ENCODE measurements around the gene NECTIN4. TPM values are rescaled to one million over a fixed set of nuclear protein-coding genes. Genes with fewer than 3 reads are reported as not detected.
A peak's percentile ranks its signal among the peaks of the same experiment; 100 is the strongest.

The NECTIN4 gene
- total and polyA plus RNA-seq, 2 of the 8 experiments (the other 6 are each of a cell fraction or from before 2014, with no cell fraction given) = 0.19 to 0.71 TPM

DNA sequence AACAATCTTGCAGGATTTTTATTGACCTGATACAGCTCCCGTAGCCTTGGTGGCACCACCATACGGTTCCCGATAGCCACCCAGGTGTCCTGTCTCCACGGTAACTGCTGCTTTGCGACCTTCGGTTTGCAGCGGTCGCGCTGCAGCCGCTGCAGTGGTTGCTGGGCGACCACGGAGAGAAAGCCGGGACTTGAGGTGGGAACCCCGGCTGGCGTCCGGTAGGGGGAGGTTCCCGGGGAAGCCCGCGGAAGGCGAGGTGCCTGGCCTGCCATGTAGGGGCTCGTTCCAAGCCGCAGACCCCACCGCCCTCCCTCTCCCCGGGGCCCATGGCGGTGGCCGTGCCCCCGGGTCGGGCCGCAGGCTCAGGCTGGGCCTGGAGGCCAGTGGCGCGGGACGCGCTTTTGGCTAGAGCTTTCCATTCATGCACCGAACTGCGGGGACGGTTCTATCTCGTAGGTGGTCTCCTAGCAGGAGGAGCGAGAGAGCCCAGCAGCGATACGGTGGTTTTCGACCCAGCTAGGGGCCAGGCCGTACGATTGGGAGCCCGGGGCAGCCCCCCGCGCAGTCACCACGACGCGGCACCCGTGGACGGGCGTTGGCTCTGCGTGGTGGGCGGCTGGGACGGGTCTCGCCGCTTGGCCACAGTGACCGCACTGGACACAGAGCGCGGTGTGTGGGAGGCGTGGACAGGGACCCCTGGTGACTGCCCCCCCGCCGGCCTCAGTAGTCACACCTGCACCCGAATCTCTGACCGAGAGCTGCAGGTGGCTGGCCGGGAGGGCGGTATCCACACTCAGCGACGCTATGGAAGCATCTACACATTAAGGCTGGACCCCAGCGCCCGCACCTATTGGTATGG, 9.1 kb upstream of the NECTIN4 start, which contains the start of gene KLHDC9:
Gene KLHDC9 (plus strand): TSS at position 152 of the 859 bp plus-strand sequence. CDS start 175 bp downstream, at position 327.
- Histone ChIP-seq H3K79me1 (ENCODE audit: low read depth, low read length) (peaks cover 3% of the 10 kb centered on the region; the same call in 1 of the 2 replicates), H3K4me1 (replicated peaks in 1 of 4; ENCODE audit: control insufficient read depth in 3 of 4, insufficient read depth in 4 of 4, low read length in 3 of 4) (peaks cover 0 to 6% (median 0%) of the 10 kb centered on the region in 4 experiments; a peak in 2 of 7 replicates), H4K20me1 (replicated peaks in 1 of 2; ENCODE audit: control insufficient read depth in 1 of 2, insufficient read depth in 2 of 2, low read length in 2 of 2) (no peaks in the 10 kb centered on the region), H4K91ac (replicated peaks; ENCODE audit: insufficient read length, low read length) (no peak within 1 kb of the TSS), H3K18ac (ENCODE audit: extremely low read depth, low read length) (peak within 1 kb of the TSS; percentile 71), H2BK20ac (ENCODE audit: low read length) (peak within 1 kb of the TSS; percentile 73; the same call in 1 of the 2 replicates), H3K23ac (ENCODE audit: insufficient read length) (no peak within 1 kb of the TSS), H2BK15ac (ENCODE audit: low read length) (peak within 1 kb of the TSS; percentile 88; the same call in 1 of the 2 replicates), H2AK5ac (ENCODE audit: low read depth, low read length) (no peak within 1 kb of the TSS), H2BK5ac (ENCODE audit: low read depth, low read length) (peak within 1 kb of the TSS; percentile 81; the same call in 1 of the 2 replicates), H3K4me3 (ENCODE audit: extremely low read depth in 1 of 4, insufficient read depth in 2 of 4, low read depth in 3 of 4, low read length in 4 of 4) (peak within 1 kb of the TSS; percentile 63 to 89 (median 71)), H3K23me2 (ENCODE audit: low read depth, low read length) (peaks cover 13% of the 10 kb centered on the region), H2AFZ (ENCODE audit: low read length) (peak within 1 kb of the TSS; percentile 99), H3K56ac (replicated peaks; ENCODE audit: insufficient read length, low read depth, low read length) (no peak within 1 kb of the TSS), H3K9me3 (ENCODE audit: insufficient read depth in 2 of 2, low read depth in 1 of 2, low read length in 1 of 2) (no peaks in the 10 kb centered on the region), H3K4me2 (ENCODE audit: insufficient read depth in 1 of 2, low read depth in 2 of 2, low read length in 2 of 2) (peak within 1 kb of the TSS; percentile 48 to 99), H2BK12ac (ENCODE audit: low read depth, low read length) (no peak within 1 kb of the TSS; the same call in 1 of the 2 replicates), H3K27me3 (replicated peaks in 1 of 4; ENCODE audit: control insufficient read depth in 3 of 4, extremely low read depth in 1 of 4, insufficient read depth in 3 of 4, low read length in 3 of 4) (no peaks in the 10 kb centered on the region), H3K4ac (replicated peaks; ENCODE audit: insufficient read length, low read depth, low read length) (no peak within 1 kb of the TSS), H3K14ac (ENCODE audit: insufficient read length) (no peak within 1 kb of the TSS), H2BK120ac (replicated peaks; ENCODE audit: low read depth, low read length) (no peak within 1 kb of the TSS), H3K36me3 (ENCODE audit: control insufficient read depth in 2 of 4, insufficient read depth in 4 of 4, low read length in 3 of 4) (peaks cover 0 to 14% (median 6%) of the 10 kb centered on the region in 4 experiments; a peak in 5 of 8 replicates), H4K8ac (ENCODE audit: extremely low read depth, insufficient read depth, low read length) (peak within 1 kb of the TSS; percentile 63; the same call in 1 of the 2 replicates), H3K79me2 (ENCODE audit: control insufficient read depth in 1 of 2, insufficient read depth in 2 of 2, low read length in 2 of 2) (no peaks in the 10 kb centered on the region), H4K5ac (ENCODE audit: insufficient read length, low read depth, low read length) (peak within 1 kb of the TSS; percentile 75), H3K9ac (replicated peaks in 1 of 4; ENCODE audit: extremely low read depth in 1 of 4, low read depth in 3 of 4, low read length in 3 of 4) (peak within 1 kb of the TSS; percentile 29 to 69 (median 50); a peak in 6 of 7 replicates), H3K27ac (ENCODE audit: low read depth, low read length) (no peak within 1 kb of the TSS)
- DNase-seq (ENCODE audit: low read depth in 1 of 2, low spot score in 2 of 2) (peak in 1 of 2 experiments; percentile 87), FAIRE-seq (peak; percentile 32)
- ChIA-PET CTCF (ENCODE audit: partially characterized antibody) (interaction anchor here (0.6 to 10.0 kb wide), 35 partner anchors 8 to 415 kb away, joined by 3 to 282 read pairs (median 4); partner anchors contain the start of genes ARHGAP30, F11R, ITLN2 and NECTIN4), POLR2A (ENCODE audit: partially characterized antibody) (interaction anchor here (0.6 to 5.3 kb wide), 11 partner anchors 14 to 108 kb away, joined by 3 to 32 read pairs (median 6); partner anchors contain the start of genes ARHGAP30, DEDD, F11R and NIT1)
- 4% methylated on average over 55 of the region's 71 CpGs; no CpG with 5 or more reads in 1 of the 2 experiments for WGBS, 2 experiments (ENCODE audit: extremely low coverage in 1 of 2, insufficient coverage in 1 of 2, insufficient read length in 1 of 2, insufficient replicate concordance in 2 of 2, low coverage in 1 of 2, low lambda C conversion rate in 2 of 2, missing lambda C conversion rate in 1 of 2)
- no peak for TF ChIP-seq BACH1 (IDR thresholded peaks at IDR 0.05; ENCODE audit: low read length)
- peak; percentile 67 for TF ChIP-seq KDM4A (IDR thresholded peaks at IDR 0.05; ENCODE audit: low read depth, low read length, severe bottlenecking)
- peak in 1 of 2 experiments; percentile 33; a peak in 1 of 3 replicates for TF ChIP-seq EP300 (IDR thresholded peaks at IDR 0.05; ENCODE audit: borderline replicate concordance in 1 of 2, low read depth in 2 of 2, low read length in 2 of 2)
- no peak for TF ChIP-seq SP2 (IDR thresholded peaks at IDR 0.05; ENCODE audit: low read length)
- TF ChIP-seq RBBP5 (IDR thresholded peaks at IDR 0.05; ENCODE audit: borderline replicate concordance, low read depth, low read length) = 0 out of 2 replicates have a peak, but pooled peaks have one; percentile 27
- TF ChIP-seq SRF (IDR thresholded peaks at IDR 0.05; ENCODE audit: low read depth, low read length) = 0 out of 2 replicates have a peak, but pooled peaks have one; percentile 19
- TF ChIP-seq SAP30 (IDR thresholded peaks at IDR 0.05; ENCODE audit: insufficient read depth, insufficient replicate concordance, low read length) = no peak
- TF ChIP-seq TAF7 (optimal IDR thresholded peaks at IDR 0.05; ENCODE audit: borderline replicate concordance, low read depth, low read length) = no peak
- TF ChIP-seq JUND (IDR thresholded peaks at IDR 0.05; ENCODE audit: low read length) = no peak
- no peak for TF ChIP-seq CEBPB (IDR thresholded peaks at IDR 0.05; ENCODE audit: low read depth, low read length)
